Purkinje cell (primary cell): ENCODE data around the gene PDGFC. TPM values are rescaled to one million over a fixed set of nuclear protein-coding genes. Genes with fewer than 3 reads are reported as not detected.

ENCODE experiments used
- polyA plus RNA-seq: library from polyadenylated mRNA; unstranded; fragments of >200 nt; fragmentation: Nextera tagmentation; gene quantifications from 2 replicates; pipeline ENCODE4 v1.2.1, GENCODE V29; 2014

PDGFC gene, protein sequence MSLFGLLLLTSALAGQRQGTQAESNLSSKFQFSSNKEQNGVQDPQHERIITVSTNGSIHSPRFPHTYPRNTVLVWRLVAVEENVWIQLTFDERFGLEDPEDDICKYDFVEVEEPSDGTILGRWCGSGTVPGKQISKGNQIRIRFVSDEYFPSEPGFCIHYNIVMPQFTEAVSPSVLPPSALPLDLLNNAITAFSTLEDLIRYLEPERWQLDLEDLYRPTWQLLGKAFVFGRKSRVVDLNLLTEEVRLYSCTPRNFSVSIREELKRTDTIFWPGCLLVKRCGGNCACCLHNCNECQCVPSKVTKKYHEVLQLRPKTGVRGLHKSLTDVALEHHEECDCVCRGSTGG
- polyA plus RNA-seq, result 3.6 and 7.3 TPM in 2 replicates

DNA sequence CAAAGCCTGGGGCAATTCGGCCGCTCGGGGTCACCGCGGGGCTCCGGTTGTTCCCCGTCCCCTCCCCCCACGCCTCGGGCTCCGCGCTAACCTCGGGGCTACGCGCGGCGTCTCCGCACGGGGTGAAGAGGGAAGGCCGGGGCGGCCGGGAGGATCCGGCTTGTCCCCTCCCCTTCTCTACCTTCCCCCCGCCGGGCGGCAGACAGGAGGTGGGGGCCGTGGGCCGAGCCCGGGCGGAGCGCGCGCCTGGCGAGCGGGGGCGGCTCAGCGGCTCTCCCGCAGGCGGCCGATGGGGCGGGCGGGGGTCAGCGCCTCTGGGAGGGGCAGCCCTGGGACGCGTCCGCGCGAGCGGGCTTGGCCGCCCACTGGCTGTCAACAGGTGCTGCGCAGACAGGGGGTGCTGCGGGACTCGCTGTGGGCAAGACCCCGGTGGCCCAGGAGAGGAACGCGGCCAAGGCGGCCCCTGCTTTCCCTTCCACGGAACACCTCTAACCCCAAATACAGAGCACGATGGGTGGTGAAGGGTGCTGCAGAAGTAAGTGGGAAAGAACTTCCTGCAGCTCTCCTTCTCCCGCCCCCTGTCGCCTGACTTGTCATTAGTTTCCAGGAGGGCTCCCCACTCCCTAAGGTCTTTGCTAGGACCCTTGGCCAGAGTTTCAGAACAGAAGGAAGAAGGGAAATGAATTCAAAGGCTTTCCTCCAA, at the start of gene PDGFC:
Gene PDGFC, minus strand, starts transcription at position 124 of the 703 bp plus-strand sequence. CDS start 896 bp downstream, outside the sequence.

Other genes starting within 250 kb of the PDGFC start
- gene GLRB, start 104.4 kb upstream of the PDGFC start, polyA plus RNA-seq, result 193 and 222 TPM in 2 replicates
- gene GRIA2, start 248.9 kb upstream of the PDGFC start, polyA plus RNA-seq, result 649 and 854 TPM in 2 replicates